Ecto neural progenitor cell (in vitro differentiated cells): ENCODE measurements around the gene SCUBE1.

ENCODE experiments used
- DNase-seq: peaks from one replicate; pipeline ENCODE4 v3.0.0-alpha.2; 2018; ENCODE audit warnings: low spot score

SCUBE1 gene

DNA sequence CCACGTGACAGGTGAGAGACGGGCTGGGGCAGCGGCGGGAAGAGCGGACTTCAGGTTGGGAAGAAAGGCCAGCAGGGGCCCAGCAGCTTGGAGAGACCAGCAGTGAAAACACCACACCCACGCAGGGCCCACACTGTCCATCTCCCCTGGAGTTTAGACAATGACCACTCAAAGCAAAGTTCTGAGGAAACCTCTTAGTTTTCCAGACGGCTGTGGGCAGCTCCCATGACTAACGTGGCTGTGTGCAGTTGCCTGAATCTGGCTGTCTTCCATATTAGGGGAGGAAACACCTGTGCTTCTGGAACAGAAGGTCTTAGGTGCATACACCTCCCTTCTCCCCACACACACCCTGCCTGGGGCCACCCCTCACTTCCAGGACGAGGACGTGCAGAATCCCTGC, 85.6 kb downstream of the SCUBE1 start:
- no peak for DNase-seq

DNA sequence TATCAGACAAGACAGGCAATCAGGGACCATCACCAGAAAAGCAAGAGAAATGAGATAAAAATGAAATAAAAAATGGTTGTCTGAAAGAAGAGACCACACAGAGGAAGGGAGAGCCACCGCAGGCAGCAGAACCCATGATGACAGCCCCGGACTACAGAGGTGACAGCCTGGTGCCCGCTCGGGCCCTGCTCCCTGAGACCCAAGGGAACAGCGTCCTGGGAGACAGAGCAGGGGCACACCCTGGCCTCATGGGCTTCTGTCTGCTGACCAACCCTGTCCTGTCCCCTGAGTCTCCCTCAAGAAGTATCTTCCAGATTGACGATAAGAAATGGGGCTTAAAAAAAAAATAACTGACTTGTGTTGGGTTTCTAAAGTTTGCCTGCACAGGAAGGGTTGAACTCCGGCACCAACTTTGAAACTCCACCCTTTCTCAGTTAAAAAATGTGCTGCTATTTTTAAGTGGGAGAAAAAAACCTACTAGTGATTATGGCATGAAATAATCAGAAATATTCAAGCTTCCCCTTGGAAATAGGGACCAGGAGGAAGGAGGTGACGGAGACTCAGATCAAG, 86.1 kb downstream of the SCUBE1 start:
- no peak for DNase-seq

DNA sequence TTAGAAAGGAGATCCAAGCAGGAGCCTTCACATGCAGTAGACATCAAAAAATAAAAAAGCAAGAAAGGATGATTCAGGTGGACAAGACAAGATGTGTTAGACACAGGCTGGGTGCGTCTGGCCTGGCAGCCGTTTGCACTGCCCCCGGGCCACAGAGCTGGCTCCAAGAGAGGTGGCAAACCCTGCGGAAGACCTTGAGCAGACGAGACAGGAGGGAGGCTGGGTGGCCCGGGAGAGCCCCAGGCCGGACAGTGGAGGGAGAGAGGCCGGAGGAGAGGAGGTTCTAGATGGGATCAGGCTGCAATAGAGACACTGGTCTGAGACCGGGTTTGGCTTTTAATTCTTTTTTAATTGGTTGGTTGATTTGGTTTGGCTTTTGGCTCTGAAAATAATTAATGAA, 86.6 kb downstream of the SCUBE1 start:
- DNase-seq: no peak

DNA sequence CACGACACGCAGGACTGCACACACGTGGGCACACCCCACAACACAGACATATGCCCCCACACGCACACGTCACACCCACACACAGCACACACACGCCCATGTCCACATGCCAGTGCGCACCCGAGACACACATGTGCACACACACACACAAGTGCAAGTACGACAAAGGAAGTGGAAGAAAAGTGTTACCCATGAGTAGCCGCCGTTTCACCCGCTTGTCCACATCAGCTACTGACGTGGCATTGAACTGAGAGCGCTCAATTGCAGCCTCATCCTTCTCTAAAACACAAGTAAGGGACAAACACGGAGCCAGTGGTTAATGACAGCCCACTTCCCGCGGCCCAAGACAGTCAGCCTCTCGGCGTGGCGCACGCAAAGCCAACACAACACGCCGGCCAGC, 87.9 kb downstream of the SCUBE1 start:
- no peak for DNase-seq

DNA sequence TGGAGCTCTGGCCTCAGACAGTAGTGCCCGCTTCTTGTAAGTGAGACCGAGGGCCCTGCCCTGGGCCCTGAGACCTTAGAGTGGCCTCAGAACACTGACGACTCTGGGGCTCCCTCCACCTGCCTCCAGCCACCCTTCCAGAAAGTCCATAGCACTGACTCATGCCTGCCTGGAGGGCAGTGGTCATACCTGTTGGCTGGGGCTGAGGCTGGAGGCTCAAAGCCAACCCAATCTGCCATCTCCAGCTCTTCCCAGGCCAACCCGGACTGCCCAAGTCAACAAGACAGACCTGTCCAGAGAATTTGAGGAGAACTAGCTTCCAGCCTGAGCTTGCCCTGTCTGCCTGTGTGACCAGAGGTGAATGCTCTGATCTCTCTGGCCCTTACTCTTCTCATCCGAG, 89.3 kb downstream of the SCUBE1 start:
- DNase-seq: no peak

DNA sequence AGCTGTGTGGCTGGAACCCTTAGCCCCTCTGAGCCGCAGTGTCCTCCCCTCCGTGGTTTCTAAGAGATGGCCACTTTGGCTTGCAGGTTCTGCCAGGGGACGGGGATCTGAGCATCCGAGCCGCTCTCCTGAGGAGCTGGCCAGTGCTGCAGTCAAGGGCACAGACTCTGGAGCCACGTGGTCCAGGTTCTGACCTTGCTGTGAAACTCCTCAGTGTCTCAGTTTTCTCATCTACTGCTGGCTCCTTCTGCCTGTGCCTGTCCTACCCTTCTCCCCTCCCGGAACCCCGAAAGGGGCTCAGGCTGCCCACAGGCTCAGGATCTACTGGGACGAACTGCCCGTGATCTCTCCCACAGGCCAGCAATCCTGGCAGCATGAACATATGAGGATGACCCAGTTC, 90.9 kb downstream of the SCUBE1 start:
- no peak for DNase-seq

DNA sequence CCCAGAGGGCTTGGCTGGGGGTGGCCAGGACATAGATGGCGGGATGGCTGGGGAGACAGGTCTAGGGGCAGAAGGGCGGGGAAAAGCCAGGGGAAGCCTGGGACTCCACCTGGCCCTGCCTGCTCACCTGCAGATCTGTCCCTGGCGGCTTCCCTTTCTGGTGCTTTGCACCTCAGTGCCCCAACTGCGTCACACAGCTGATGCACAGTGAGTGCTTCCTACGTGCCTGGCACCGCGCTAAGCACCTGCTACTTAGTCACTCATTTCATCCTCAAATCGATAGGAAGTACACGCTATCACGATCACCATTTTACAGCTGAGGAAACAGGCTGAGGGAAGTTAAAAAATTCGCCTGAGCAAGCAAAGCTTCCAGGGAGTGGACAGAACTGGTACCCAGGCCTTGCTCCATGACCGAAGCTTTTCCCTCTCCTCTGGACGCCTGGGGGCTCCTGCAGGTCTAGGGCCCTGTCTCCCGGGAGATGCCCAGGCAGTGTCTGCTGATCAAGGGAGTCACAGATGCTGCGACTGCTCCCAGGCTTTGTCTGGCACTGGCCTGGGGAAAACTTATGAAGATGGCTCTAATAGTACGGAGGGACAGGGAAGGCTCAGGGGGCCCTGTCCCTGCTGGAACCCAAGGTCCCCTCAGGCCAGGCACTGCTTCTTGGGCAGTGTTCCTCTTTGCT, 93.2 kb downstream of the SCUBE1 start:
- DNase-seq: no peak

DNA sequence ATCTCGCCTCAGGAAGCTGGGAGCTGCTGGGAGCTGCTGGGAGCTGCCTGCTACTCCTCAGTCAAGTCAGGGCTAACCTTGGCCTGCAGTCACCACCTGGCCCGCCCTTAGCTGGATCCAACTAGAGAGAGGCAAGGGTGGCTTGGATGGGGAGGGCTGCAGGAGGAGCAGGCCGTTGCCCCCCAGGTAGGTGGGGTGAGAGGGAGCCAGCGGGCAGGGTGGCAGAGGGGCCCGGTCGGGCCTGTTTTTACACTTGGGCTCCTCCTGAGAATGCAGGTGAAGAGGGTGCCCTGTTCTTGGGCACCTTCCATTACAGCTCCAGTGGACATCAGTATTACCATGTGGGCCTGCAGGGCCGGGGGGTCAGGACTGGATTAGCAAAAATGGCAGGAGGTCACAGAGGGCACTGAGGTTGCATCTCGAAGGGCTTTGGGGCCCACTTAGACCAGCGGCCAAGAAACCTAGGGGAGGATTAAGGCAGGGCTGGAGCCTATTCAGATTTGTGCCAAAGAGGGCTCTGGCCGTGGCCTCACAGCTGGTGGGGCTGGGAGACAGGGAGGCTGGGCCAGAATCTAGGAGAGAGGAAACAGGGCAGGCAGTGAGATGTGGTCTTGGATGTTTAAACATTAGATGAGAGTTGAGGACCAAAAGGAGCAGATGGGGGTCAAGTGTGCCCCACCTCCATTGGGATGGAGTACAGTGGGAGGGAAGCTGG, 95.5 kb downstream of the SCUBE1 start:
- DNase-seq: no peak

DNA sequence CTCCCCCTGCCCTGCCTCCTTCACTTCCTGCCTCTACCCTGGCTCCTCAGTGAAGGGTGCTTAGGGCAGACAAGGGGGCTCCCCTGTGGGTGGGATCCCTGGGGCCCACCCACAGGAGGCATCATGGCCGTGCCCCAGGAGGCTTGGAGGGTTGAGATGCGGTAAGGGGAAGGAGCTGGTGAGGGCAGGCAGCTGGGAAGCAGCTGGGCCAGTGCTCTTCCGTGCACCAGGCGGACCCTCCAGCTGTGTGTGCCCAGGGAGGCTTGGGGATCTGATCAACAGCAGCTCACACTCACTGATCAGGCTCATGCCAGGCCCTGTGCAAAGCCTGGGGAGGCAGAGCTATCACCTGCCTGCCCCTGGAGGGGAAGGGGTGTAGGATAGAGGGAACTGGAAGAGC, 97.0 kb downstream of the SCUBE1 start:
- DNase-seq: no peak

DNA sequence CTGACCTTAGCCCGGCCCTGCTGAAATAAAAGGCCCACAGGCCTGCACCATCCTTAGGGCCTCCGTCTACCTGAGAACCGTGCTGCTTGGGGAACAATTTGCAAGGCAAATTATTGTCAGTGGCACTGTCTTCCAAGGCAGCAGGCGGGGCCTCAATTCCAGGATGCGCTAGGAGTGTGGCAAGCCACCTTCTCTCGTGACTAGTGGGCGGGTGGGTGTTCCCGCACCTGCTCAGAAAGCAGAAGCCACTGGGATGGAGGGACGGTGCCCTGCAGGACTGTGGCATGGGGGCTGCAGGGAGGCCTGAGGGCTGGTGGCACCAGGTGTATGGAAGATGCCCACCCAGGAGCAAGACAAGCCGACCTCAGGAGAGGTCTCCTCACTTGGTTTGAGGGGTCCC, 97.5 kb downstream of the SCUBE1 start:
- no peak for DNase-seq

DNA sequence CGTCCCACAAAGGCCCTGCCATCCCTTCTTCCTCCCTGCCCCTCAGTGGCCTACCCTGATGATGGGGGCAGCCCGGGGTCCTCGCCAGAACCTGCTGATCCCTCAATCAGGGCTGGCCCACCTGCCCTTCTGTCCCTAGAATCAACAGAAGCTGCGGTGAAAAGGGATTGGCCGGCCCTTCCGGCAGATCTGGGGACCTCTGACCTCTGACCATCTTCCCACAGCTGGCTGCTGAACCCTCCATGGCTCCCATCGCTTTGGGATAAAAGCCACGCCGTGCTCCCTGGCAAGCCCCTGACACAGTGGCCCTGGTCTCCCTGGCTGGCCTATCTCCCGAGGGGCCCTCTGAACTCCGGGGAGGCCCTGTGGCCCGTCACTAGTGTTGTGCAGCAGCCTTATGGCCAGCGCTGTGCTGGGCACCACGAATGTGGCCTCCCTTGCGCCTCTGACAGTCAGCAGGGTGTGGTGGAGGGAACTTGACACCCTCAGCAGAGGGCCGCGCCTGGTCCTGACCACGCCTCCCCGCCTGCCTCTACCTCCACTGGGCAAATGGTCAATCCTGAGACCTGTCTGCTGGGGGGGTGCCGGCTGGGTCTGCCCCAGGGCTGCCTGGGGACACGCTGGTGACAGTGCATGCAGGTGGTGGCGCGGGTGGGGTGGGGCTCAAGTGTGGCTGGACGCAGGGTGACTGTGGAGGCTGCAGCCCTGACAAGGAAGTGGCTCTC, 98.2 kb downstream of the SCUBE1 start:
- no peak for DNase-seq

DNA sequence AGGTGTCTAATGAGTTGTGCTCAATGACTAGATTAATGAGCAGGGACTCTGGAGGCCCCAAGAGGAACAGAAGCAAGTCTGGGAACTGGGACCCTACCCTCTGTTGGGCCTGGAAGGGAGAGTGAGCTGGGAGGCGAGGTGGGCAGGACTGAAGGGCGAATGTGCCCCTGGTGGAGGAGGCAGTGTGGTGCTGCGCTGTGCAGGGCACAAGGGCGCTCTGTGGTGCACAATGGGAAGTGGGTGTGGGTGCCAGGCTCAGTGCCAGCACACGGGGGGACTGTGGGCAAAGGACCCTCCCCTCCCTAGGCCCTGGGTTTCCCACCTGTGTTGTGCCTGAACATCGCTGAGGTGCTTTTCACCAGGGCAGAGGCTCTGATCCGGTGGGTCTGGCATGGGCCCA, 98.8 kb downstream of the SCUBE1 start:
- DNase-seq: no peak

DNA sequence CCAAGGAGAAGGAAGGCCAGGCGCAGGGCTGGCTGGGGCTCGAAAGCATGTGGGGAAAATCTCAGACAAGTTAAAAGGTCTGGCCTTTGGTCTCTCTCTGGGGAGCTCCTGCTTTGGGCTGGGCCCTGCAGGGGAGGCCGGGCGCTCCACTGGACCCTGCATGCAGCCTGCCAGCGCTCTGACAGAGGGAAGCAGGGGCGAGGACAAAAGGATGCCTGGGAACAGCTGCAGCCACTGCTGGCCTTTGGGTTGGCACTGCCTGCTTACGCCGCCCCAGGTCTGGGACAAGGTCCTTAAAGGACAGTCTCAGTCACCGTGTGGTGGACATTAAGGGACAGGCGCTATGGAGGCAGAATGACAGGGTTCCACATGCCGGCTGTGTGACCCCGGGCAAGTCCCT, 99.8 kb downstream of the SCUBE1 start:
- no peak for DNase-seq

DNA sequence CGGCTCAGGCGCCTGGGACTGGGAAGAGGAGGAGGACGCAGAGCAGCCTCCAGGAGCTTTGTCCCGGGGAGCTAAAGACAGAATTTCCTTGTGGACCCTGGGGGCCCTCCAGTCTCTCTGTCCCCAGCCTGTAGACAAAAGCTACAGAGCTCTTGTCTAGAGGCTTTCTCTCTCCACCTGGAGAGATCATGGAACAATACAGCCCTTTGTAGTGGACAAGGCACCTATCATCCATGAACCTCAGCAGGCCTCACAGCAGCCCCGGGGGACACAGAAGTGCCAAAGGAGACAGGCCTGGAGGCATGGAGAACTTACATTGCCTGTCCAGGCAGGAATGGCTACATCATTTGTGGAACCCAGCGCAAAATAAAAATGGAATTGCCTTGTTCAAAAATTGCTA, 100.5 kb downstream of the SCUBE1 start:
- no peak for DNase-seq

DNA sequence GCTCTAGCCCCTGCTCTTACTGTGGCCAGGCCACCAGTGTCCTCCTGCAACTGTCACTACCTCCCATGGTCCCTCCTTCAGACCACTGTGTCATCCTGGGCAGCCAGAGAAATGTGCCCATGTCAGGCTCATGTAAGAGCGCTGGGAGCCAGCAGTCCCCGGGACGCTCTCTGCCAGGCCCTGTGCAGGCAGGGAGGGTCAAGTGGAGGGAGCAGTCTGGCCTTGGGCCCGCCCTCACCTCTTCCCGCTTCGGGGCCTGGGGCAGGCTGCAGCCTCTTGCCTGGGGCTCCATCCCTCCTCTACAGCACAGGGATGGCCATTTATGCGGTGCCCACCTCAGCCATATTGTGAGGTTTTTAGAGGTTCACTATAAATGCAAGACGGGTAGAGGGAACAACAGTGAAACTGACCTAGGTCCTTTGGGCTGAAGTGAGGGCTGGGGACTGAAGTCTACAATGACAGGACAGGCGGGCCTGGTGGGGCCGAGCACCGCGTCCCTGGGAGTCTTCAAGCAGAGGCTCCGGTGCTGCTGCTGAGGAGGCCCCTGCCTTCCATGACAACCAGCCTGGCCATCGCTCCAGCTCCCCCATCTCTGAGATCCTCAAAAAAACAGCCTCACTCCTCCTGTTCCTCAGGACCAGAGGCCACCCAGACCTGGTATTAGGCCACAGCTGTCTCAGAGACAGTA, 101.3 kb downstream of the SCUBE1 start:
- no peak for DNase-seq

DNA sequence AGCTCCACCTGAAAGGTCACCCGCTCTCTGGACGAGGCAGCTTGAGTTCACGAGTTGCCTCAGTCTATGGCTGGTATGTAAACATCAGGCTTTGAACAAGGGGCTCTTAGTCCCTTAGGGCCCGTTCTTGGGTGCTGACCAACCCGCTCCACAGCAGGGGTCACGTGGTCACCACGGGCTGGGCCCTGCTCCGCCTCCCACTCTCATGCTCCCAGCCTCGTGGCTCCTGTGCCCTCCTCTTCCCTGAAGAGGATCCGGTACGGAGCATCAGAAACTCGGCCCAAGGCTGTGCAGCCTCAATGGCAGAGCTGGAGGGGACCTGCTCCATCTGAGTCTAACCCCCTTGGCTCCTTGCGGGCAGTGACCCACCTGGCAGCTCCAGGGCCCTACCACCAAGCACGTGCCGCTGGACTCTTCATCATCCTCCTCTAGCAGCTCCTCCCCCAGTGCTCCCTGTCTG, 102.0 kb downstream of the SCUBE1 start:
- DNase-seq: no peak

DNA sequence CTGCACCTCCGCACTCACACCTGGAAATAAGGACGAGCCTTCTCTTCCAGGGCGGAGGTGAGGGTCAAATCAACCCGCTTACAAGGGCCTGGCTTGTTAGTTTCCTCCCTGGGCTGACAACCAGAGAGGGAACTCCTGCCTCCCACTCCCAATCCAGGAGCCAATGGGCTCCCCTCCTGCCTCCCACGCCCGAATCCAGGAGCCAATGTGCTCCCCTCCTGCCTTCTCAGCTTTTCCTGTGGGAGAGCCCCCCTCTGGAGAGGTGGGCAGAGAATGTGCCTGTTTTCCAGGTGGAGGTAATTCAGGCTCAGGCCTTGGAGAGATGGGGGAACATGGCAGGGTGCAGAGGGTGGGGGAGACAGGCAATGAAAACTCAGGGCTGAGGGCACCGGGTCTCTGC, 102.6 kb downstream of the SCUBE1 start:
- DNase-seq: no peak

DNA sequence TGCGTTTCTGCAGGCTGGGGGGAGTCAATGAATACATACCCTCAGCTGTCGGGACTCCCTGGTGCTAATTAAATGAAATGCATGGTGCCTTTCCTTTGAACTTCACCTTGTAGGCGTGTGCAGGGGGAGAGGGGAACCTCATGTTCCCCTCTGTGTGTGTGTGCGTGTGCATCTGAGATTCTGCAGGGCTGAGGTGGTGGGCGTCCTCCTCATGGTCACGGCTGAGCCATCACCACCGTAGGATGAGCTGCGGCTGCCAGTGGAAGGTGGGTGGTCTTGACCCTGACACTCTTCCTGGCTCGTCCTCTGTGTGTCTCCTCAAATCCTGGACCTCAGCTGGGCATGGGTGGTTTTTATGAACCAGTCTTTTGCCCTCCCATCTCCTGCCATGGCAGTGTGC, 103.2 kb downstream of the SCUBE1 start:
- no peak for DNase-seq

DNA sequence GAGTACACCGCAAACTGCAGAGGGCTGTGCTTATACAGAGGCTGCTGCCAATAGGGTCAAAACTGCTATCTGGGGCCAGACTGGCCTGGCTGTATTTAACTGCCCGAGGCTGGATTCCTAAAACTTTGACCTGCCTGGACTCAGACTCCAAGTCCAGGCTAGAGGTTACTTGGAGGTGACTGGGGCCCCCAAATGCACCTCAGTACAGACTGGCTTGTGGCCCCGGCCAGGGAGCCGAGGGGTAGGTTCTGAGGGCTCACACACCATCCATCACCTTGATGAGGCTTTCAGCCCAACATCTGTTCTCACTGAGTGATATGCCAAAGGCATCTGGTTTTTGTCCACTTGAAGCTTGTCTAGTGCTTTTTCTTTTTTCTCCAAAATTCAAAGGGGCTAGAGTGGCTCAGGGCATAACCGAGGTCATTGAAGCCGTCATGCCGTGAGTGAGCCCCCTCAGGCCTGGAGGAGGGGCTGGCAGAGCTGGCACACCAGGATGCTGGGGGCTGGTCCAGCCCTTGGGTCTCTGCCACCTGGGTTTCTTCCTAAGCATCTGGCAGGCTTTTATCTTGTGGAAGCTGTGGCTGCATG, 103.9 kb downstream of the SCUBE1 start:
- DNase-seq: no peak

DNA sequence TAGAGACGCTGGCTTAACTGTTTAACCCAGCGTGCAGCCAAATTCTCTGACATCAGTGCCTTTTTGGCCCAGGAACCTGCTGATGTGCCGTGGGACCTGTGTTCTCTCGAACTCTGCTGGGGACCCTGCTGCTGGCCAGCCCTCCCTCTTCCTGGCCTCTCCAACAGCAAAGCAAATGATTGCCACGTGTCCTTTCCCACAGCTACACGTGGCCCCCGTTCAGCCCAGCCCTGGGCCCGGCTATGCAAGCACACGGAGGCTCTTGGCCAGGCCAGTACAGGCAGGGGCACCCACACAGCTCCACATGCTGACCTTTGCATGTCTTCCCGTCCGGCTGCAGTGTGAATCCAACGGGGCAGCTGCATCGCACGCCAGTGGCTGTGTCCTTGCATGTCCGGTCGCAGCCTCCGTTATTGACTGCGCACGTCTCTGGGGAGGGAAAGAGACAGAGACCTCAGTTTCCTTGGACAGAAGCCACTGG, 104.6 kb downstream of the SCUBE1 start:
- no peak for DNase-seq

DNA sequence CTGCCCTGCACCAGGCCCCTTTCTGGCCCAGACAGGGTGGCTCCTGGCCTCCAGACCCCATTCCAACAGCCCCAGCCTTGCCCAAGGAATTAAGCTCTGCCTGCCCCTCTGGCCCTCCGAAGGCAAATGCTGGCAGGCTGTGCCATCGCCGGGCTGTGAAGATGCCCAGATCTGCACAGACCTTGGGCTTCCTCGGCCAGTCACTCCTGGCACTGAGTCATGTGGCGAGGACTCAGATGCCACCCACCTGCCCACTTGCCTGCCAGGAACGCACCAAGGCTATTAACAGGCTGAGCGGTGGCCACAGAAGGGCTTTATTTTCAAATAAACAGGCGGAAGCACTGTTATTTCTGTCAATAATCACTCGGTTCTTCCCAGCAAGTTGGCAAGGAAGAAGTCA, 105.9 kb downstream of the SCUBE1 start:
- no peak for DNase-seq
